Right lobe of liver (tissue), 6 donors: Measurements from ENCODE around the gene TNPO2. TPM values are rescaled to one million over a fixed set of nuclear protein-coding genes. Genes with fewer than 3 reads are reported as not detected.
"Not testable (repeated sequence)": the region's sequence is repeated elsewhere in the genome, so short reads cannot be mapped to it uniquely, and the experiment has no call there.

Experiments
- ATAC-seq, 4 donors: fragments of 200-7000 bp; cut with Tn5 transposase; one replicate each; pipeline ENCODE4 v1.9.1; 2020; ENCODE audit warnings: mild to moderate bottlenecking in 4 of 4, moderate library complexity in 4 of 4
- DNase-seq, 3 donors: peaks; one replicate each; pipeline ENCODE4 v3.0.0-alpha.2; 2020
- H3K27ac ChIP-seq, 3 donors: fragments of 200-600 bp; one replicate each; pipeline ENCODE4 v1.8.0; 2022
- H3K27me3 ChIP-seq, 2 donors: fragments of 200-600 bp; one replicate each; pipeline ENCODE4 v1.8.0; 2022
- H3K36me3 ChIP-seq, 4 donors: fragments of 200-600 bp; sonication (generic) in 1 of 4; one replicate each; pipeline versions ENCODE4 v1.5.1 to v1.8.0; 2017 to 2022; ENCODE audit warnings: control low read depth in 1 of 4
- H3K4me1 ChIP-seq, 4 donors: fragments of 200-600 bp; sonication (generic) in 1 of 4; one replicate each; pipeline versions ENCODE4 v1.5.1 to v1.8.0; 2017 to 2022; ENCODE audit warnings: control low read depth in 1 of 4
- H3K4me3 ChIP-seq, 3 donors: fragments of 200-600 bp; one replicate each; pipeline ENCODE4 v1.8.0; 2022
- H3K9me3 ChIP-seq, 4 donors: fragments of 200-600 bp; sonication (generic) in 1 of 4; one replicate each; pipeline versions ENCODE4 v1.5.1 to v1.8.0; 2017 to 2022; ENCODE audit warnings: control low read depth in 1 of 4
- POLR2A ChIP-seq: fragments of 450-650 bp; IDR thresholded peaks from one replicate; pipeline ENCODE4 v1.6.1; 2017; ENCODE audit warnings: antibody characterized with exemption, mild to moderate bottlenecking
- WGBS: methylation state at CpG from one replicate; pipeline ENCODE4 v1.1.6; 2018; ENCODE audit warnings: low coverage, low lambda C conversion rate; ENCODE audit not compliant: insufficient coverage; ENCODE audit errors: missing lambda C conversion rate; 5-methylcytosine and 5-hydroxymethylcytosine counted together
- intact Hi-C, 2 donors: fragments of 100-400 bp; cut with DNase I; formaldehyde crosslinking; loops; one replicate each; pipeline versions ENCODE4 v1.11.2 to v1.14.1; 2022
- total RNA-seq, 6 experiments: library from RNA; depleted of rRNA in 2 of 6; stranded (reverse); fragments of >200 nt in 2 of 6; fragmentation: NEBNext Ultra II Directional in 3 of 6; extraction: Animal tissue kit (Norgen Biotek cat#: 25700) in 3 of 6; gene quantifications; one replicate each; pipeline versions ENCODE4 v1.1.0 to v1.2.4, GENCODE V29; 2016 to 2023
- TF ChIP-seq, protein P1 (sequence below), 4 donors: fragments of 200-600 bp in 3 of 4; fragments of 450-650 bp in 1 of 4; IDR thresholded peaks; one replicate each; pipeline versions ENCODE4 v1.5.1 to v1.8.0; 2016 to 2022; ENCODE audit warnings: antibody characterized with exemption in 4 of 4, mild to moderate bottlenecking in 2 of 4
- donor health status: DM: no; HTN: yes; CAD: no.
- donor health status: DM: no; HTN: no; CAD: no.
- donor health status: DM: no; HTN: no; CAD: no.
- donor health status: DM: no; HTN: yes; CAD: no.
- donor health status: DM: no; HTN: yes; CAD: no.

The TNPO2 gene
- total RNA-seq, 6 experiments from 2014 or later, result 14.8 to 28.7 (median 19.6) TPM

DNA sequence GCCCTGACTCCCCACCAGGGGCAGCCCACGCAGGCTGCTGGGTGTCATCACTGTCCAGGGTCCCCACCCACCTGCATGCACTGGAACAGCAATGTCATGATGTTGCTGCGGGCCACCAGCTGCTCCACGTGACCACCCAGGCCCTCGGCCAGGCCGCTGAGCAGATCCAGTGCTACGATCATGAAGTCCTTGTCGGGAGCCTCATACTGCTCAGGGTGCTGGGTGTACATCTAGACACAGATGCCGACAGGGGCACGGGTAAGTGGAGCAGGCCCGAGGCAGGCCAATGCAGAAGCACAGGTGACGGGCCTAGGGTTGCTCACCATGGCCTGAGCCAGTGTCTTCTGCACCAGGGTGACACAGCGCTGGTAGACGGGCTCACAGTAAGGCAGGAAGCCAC lies 18.6 kb downstream of the TNPO2 start:
- TF ChIP-seq, protein P1, sequence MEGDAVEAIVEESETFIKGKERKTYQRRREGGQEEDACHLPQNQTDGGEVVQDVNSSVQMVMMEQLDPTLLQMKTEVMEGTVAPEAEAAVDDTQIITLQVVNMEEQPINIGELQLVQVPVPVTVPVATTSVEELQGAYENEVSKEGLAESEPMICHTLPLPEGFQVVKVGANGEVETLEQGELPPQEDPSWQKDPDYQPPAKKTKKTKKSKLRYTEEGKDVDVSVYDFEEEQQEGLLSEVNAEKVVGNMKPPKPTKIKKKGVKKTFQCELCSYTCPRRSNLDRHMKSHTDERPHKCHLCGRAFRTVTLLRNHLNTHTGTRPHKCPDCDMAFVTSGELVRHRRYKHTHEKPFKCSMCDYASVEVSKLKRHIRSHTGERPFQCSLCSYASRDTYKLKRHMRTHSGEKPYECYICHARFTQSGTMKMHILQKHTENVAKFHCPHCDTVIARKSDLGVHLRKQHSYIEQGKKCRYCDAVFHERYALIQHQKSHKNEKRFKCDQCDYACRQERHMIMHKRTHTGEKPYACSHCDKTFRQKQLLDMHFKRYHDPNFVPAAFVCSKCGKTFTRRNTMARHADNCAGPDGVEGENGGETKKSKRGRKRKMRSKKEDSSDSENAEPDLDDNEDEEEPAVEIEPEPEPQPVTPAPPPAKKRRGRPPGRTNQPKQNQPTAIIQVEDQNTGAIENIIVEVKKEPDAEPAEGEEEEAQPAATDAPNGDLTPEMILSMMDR (IDR thresholded peaks at IDR 0.05), result no peak
- TF ChIP-seq POLR2A, result no peak
- H3K36me3 ChIP-seq, result peaks cover under 1 to 82% (median 38%) of the 10 kb centered on the region in 4 donors
- ATAC-seq, result peak in 1 of 4 donors; percentile 8
- no peaks in the 10 kb centered on the region for H3K4me1 ChIP-seq
- no peak for DNase-seq
- no peak overlapping the region for H3K4me3 ChIP-seq
- intact Hi-C loops, result loop anchor here in 1 of 2 donors (10.0 kb wide), 1 partner anchor 50 kb away; the partner anchor contains the start of gene BEST2
- 100% methylated on average over 1 of the region's 13 CpGs for WGBS
- H3K27ac ChIP-seq, result no peak overlapping the region
- no peaks in the 10 kb centered on the region for H3K9me3 ChIP-seq
- no peaks in the 10 kb centered on the region for H3K27me3 ChIP-seq

DNA sequence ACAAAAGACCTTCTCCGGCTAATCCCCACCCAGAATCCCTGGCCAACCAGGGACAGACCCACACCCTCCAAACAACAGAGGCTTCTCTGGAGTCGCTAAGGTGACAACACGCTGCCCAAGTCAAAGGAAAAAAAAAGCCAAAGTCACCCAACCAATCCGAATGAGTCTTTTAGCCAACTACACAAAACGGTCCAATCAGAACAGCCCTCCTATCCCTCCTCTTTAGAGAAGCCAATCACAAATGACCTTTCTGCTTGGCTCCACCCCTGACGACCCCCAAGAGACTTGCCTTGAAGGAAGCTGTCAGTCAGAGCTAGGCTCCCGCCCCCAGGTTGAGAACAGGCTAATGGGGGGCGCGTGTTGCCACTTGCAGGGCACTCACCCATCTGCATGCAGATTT lies 20.7 kb downstream of the TNPO2 start:
- 79% methylated on average over 4 of the region's 9 CpGs for WGBS
- intact Hi-C loops, result loop anchor here in 1 of 2 donors (10.0 kb wide), 1 partner anchor 52 kb away; the partner anchor contains the start of gene BEST2
- peaks cover 0 to 66% (median 31%) of the 10 kb centered on the region in 4 donors for H3K36me3 ChIP-seq

DNA sequence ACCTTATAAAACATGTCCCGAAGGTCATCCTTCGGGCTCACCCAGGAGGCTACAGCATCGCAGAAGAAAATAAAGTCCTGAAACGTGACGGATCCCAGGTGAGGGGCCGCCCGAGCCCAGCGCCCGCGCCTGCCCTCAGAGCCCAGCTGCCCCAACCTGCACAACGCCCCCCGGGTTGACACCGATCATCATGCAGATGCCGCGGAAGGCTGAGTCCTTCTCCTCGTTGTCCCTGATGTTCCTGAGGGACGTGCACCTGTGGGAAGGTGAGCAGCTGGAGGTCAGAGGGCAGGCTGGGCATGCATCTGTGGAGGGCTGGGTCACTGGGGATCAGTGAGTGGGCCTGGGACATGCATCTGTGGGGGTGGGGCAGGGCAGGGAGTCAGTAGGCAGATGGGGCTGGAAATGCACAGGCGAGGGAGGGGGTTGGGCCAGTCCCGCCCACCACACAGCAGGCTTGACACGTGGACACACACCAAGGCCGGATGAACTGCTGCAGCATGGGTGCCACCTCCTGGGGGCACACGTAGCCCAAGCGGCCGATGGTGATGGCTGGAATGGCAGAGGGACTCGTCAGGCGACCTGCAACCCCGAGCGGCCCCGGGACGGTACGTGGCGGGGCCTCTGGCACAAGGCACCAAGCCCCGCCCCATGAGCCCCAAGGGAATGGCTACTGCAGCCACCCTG lies 22.0 kb downstream of the TNPO2 start:
- no peak for DNase-seq
- Histone ChIP-seq H3K4me1 (peaks cover 0 to 4% (median 0%) of the 10 kb centered on the region in 4 donors), H3K4me3 (no peak overlapping the region), H3K27ac (no peak overlapping the region), H3K27me3 (no peaks in the 10 kb centered on the region), H3K9me3 (no peaks in the 10 kb centered on the region), H3K36me3 (peaks cover 0 to 58% (median 28%) of the 10 kb centered on the region in 4 donors)
- ATAC-seq, result peak in 1 of 4 donors; percentile 7
- TF ChIP-seq POLR2A, result no peak
- TF ChIP-seq, protein P1 (IDR thresholded peaks at IDR 0.05), result no peak
- 93% methylated on average over 14 of the region's 33 CpGs for WGBS
- intact Hi-C loops, result loop anchor here in 1 of 2 donors (10.0 kb wide), 1 partner anchor 53 kb away; the partner anchor contains the start of gene BEST2

More for the DNA sequence above, 20.7 kb downstream of the TNPO2 start:
- Histone ChIP-seq H3K4me1 (no peaks in the 10 kb centered on the region), H3K9me3 (no peaks in the 10 kb centered on the region), H3K4me3 (no peak overlapping the region), H3K27me3 (no peaks in the 10 kb centered on the region), H3K27ac (no peak overlapping the region)
- no peak for TF ChIP-seq POLR2A
- TF ChIP-seq, protein P1 (IDR thresholded peaks at IDR 0.05), result no peak
- peak in 1 of 4 donors; percentile 9 for ATAC-seq
- DNase-seq, result no peak

DNA sequence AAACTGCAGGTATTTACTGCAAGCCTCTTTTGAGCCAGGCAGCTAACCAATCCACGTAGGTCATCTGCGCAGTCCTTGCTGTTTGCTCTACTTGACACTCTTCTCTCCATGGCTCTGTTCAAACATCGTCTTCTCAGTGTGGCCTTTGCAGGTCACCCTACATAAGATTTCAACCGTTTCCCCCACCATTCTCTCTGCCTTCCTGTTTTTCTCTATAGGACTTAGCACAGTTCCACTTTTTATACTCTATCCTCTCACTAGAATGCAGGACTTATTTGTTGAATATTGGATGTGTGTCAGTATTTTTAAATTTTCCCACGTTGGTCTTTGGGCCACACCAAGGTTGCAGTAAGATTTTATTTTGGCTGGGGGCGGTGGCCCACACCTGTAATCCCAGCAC lies 25.6 kb downstream of the TNPO2 start:
- no peak overlapping the region for H3K4me3 ChIP-seq
- DNase-seq, result no peak
- peaks cover 0 to 26% (median 7%) of the 10 kb centered on the region in 4 donors for H3K36me3 ChIP-seq
- no peaks in the 10 kb centered on the region for H3K9me3 ChIP-seq
- no peak overlapping the region for H3K27ac ChIP-seq
- TF ChIP-seq, protein P1 (IDR thresholded peaks at IDR 0.05), result no peak
- TF ChIP-seq POLR2A, result no peak
- ATAC-seq, result no peak
- H3K27me3 ChIP-seq, result no peaks in the 10 kb centered on the region
- 71% methylated on average over 5 of the region's 6 CpGs for WGBS
- intact Hi-C loops, result no loop called here
- peaks cover 0 to 11% (median 4%) of the 10 kb centered on the region in 4 donors for H3K4me1 ChIP-seq

DNA sequence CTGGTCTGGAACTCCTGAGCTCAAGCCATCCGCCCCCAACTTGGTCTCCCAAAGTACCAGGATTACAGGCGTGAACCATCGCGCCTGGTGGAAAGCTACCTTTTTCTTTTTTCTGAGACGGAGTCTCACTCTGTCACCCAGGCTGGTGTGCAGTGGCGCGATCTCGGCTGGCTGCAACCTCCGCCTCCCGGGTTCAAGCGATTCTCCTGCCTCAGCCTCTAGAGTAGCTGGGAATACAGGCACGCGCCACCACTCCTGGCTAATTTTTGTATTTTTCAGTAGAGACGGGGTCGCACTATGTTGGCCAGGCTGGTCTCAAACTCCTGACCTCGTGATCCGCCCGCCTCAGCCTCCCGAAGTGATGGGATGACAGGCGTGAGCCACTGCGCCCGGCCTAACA lies 26.3 kb downstream of the TNPO2 start:
- H3K4me3 ChIP-seq, intact Hi-C loops, ATAC-seq, H3K27me3 ChIP-seq, DNase-seq, H3K9me3 ChIP-seq, H3K27ac ChIP-seq: not testable (repeated sequence)
- Histone ChIP-seq H3K4me1 (peaks cover 0 to 11% (median 4%) of the 10 kb centered on the region in 4 donors), H3K36me3 (peaks cover 0 to 19% (median 6%) of the 10 kb centered on the region in 4 donors)
- WGBS, result 90% methylated on average over 13 of the region's 22 CpGs
